Measurements from ENCODE around the gene TRIO. TPM values are rescaled to one million over a fixed set of nuclear protein-coding genes. Genes with fewer than 3 reads are reported as not detected.

TRIO gene
- total RNA-seq, 4 donors from 2014 or later = 21.2 to 105 (median 47.6) TPM

DNA sequence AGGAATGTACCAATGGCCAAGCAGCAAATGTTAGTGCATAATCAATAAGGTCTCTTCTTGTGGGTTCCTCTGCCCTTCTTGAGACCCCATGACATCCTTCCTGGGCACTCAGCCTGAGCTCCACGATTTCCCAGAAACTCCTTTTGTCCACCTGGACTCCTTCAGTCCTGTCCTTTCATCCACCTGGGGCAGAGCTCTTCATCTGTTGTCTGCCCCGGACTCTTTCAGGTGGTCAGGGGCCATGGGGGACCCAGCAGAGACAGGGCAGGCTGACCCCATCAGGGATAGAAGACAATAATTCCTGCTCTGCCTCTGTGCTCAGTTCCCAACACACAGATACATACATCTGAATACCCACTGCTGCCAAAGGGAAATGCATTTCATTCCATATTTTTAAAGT is 379.6 kb downstream of the TRIO start:
- H3K9me3 ChIP-seq = no peaks in the 10 kb centered on the region
- intact Hi-C loops (cut with DNase I) = no loop called here
- H3K36me3 ChIP-seq = no peaks in the 10 kb centered on the region
- H3K27me3 ChIP-seq = no peaks in the 10 kb centered on the region
- no peak overlapping the region for H3K4me3 ChIP-seq
- no peaks in the 10 kb centered on the region for H3K4me1 ChIP-seq
- no peak overlapping the region for H3K27ac ChIP-seq
- TF ChIP-seq POLR2A (IDR thresholded peaks at IDR 0.05) = no peak
- TF ChIP-seq, protein P1, sequence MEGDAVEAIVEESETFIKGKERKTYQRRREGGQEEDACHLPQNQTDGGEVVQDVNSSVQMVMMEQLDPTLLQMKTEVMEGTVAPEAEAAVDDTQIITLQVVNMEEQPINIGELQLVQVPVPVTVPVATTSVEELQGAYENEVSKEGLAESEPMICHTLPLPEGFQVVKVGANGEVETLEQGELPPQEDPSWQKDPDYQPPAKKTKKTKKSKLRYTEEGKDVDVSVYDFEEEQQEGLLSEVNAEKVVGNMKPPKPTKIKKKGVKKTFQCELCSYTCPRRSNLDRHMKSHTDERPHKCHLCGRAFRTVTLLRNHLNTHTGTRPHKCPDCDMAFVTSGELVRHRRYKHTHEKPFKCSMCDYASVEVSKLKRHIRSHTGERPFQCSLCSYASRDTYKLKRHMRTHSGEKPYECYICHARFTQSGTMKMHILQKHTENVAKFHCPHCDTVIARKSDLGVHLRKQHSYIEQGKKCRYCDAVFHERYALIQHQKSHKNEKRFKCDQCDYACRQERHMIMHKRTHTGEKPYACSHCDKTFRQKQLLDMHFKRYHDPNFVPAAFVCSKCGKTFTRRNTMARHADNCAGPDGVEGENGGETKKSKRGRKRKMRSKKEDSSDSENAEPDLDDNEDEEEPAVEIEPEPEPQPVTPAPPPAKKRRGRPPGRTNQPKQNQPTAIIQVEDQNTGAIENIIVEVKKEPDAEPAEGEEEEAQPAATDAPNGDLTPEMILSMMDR (IDR thresholded peaks at IDR 0.05) = no peak
- no peak for DNase-seq
- WGBS, 2 donors = 63 to 79% methylated on average over 1 to 2 of the region's 2 CpGs

DNA sequence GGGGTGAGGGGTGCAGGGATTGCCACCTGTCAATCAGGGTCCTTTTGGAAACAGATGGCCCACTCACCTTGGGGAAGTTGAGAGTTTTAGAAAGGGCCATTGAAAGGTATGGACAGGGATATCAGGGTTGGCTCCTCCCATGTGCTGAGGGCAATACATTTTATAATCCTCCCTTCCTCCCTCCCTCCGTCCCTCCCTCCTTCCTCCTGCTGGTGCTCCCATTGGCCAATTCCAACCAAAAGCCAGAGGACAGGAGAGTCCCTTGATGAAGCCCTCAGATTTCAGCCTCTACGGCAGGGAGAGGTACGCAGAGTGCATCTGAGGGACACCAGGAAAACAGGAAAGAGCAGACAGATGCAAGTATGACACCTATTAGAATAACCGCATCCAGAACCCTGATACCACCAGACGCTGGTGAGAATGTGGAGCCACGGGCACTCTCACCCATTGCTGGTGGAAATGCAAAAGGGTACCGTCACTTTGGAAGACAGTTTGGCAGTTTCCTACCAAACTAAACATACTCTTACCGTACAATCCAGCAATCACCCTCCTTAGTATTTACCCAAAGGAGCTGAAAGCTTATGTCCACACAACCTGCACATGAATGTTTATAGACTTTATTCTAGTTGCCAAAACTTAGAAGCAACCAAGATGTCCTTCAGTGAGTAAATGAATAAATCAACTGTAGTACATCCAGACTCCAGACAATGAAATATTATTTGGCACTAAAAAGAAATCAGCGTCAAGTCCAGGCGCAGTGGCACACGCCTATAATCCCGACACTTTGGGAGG is 380.3 kb downstream of the TRIO start:
- Histone ChIP-seq H3K27ac (no peak overlapping the region), H3K4me1 (no peaks in the 10 kb centered on the region), H3K4me3 (no peak overlapping the region), H3K27me3 (no peaks in the 10 kb centered on the region), H3K9me3 (no peaks in the 10 kb centered on the region), H3K36me3 (no peaks in the 10 kb centered on the region)
- 83 to 87% methylated on average over 10 to 11 of the region's 12 CpGs for WGBS, 2 donors
- DNase-seq = no peak
- TF ChIP-seq, protein P1 (IDR thresholded peaks at IDR 0.05) = no peak
- no peak for TF ChIP-seq POLR2A (IDR thresholded peaks at IDR 0.05)
- intact Hi-C loops (cut with DNase I) = no loop called here

DNA sequence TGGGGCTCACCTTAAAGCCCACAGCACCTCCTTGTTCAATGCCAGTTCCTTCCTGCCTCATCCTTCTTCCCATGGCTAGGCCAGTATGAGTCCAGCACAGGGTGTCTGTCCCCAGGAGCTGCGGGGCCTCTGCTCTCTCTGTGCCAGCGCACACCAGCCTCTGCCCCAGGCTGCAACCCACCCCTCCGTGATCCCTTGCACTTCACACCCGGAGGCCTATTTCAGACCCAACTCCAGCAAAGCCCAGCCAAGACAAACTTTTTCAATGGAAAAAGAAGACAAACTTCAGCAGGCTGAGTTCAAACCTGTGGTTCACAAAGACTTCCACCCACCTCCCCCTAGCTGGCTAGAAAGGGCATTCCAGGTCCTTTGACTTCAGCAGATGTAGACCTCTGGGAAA is 382.3 kb downstream of the TRIO start:
- no peak for TF ChIP-seq POLR2A (IDR thresholded peaks at IDR 0.05)
- TF ChIP-seq, protein P1 (IDR thresholded peaks at IDR 0.05) = no peak
- Histone ChIP-seq H3K27me3 (no peaks in the 10 kb centered on the region), H3K4me3 (no peak overlapping the region), H3K27ac (no peak overlapping the region), H3K9me3 (no peaks in the 10 kb centered on the region), H3K36me3 (no peaks in the 10 kb centered on the region), H3K4me1 (no peaks in the 10 kb centered on the region)
- no peak for DNase-seq
- 93 to 100% methylated on average over 2 to 3 of the region's 4 CpGs for WGBS, 2 donors
- intact Hi-C loops (cut with DNase I) = no loop called here

DNA sequence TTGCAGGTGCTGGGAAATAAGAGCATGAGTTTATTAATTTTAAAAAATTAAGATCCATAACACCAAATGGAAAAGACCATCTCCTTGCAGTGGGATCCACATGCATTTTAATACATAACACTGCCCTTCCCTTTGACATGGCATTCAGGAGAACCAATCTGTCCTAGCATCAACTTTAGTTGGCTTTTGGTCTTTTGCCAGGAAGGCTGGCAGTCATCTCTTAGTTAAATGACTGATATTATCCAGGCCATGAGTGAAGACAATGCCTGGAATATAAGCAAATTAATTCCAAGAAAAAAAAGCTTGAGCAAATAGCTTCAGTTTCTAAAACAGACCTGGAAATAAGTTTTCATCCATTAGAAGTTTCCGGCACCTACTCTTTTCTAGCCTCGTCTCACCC is 383.4 kb downstream of the TRIO start:
- no peak for TF ChIP-seq POLR2A (IDR thresholded peaks at IDR 0.05)
- TF ChIP-seq, protein P1 (IDR thresholded peaks at IDR 0.05) = no peak
- Histone ChIP-seq H3K36me3 (no peaks in the 10 kb centered on the region), H3K27ac (no peak overlapping the region), H3K9me3 (no peaks in the 10 kb centered on the region), H3K4me3 (no peak overlapping the region), H3K4me1 (peaks cover 0 to 5% (median 0%) of the 10 kb centered on the region in 3 donors), H3K27me3 (no peaks in the 10 kb centered on the region)
- 84 to 86% methylated on average over 2 of the region's 2 CpGs for WGBS, 2 donors
- DNase-seq = no peak
- intact Hi-C loops (cut with DNase I) = no loop called here

DNA sequence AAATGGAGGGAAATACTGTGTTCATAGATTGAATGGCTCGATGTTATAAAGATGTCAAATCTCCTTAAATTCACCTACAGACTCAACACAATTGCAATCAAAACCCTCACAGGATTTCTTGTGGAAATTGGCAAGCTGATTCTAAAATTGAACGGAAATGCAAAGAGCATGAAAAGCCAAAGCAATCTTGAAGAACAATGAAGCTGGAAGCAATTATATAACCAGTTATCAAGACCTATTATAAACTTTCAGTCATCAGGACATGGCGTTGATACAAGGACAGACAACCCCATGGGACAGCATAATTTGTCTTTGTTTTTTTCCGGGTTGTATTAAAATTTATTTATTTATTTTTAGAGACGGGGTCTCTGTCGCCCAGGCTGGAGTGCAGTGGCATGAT is 385.0 kb downstream of the TRIO start:
- H3K27ac ChIP-seq = no peak overlapping the region
- H3K9me3 ChIP-seq = no peaks in the 10 kb centered on the region
- no peak for DNase-seq
- intact Hi-C loops (cut with DNase I) = no loop called here
- H3K27me3 ChIP-seq = no peaks in the 10 kb centered on the region
- TF ChIP-seq POLR2A (IDR thresholded peaks at IDR 0.05) = no peak
- H3K4me3 ChIP-seq = no peak overlapping the region
- peaks cover 0 to 8% (median 0%) of the 10 kb centered on the region in 3 donors for H3K4me1 ChIP-seq
- H3K36me3 ChIP-seq = no peaks in the 10 kb centered on the region
- 71 to 79% methylated on average over 6 of the region's 6 CpGs for WGBS, 2 donors
